Endothelial cell of umbilical vein (primary cell): ENCODE measurements around the gene RNF126. TPM values are rescaled to one million over a fixed set of nuclear protein-coding genes. Genes with fewer than 3 reads are reported as not detected.

ENCODE experiments used
- BruUV-seq: library from RNA; stranded (reverse); fragments of 400-500 nt; replicated peaks from 2 replicates; lab custom pipeline; 2021; lab: Mats Ljungman, UMichigan
- CTCF ChIA-PET: fragments of 300-600, 350-600 bp; sonication (Branson Sonifier 250); formaldehyde crosslinking; loops from one replicate; lab custom pipeline; 2021; ENCODE audit warnings: antibody characterized with exemption, inconsistent platforms; lab: Charles Lee
- POLR2A ChIA-PET: fragments of 300-600, 350-600 bp; sonication (Branson Sonifier 250); formaldehyde crosslinking; loops from one replicate; lab custom pipeline; 2021; ENCODE audit warnings: antibody characterized with exemption, inconsistent platforms; lab: Charles Lee
- DNase-seq: peaks from one replicate; pipeline ENCODE4 v3.0.0-alpha.2; 2011; ENCODE audit warnings: low read depth, low spot score
- FAIRE-seq: peaks from 2 replicates; lab custom pipeline; 2011; peaks lifted over from hg19 to GRCh38; lab: Jason Lieb, UNC
- H2AFZ ChIP-seq: 2 replicates; pipeline ENCODE4 v1.6.0; 2012; ENCODE audit warnings: low read depth, low read length, control low read depth, inconsistent platforms
- H3K27ac ChIP-seq: 2 replicates; pipeline ENCODE4 v1.5.1; 2011; ENCODE audit warnings: low read depth, mild to moderate bottlenecking, control low read depth, low read length, moderate library complexity; ENCODE audit not compliant: insufficient read depth
- H3K27me3 ChIP-seq, 2 experiments: 2 replicates each; pipeline versions ENCODE4 v1.6.0 to v1.6.1; 2011; ENCODE audit warnings: low read length in 2 of 2, mixed read lengths in 1 of 2; ENCODE audit not compliant: control insufficient read depth in 2 of 2, insufficient read depth in 2 of 2
- H3K36me3 ChIP-seq, 2 experiments: 2 replicates in 1 of 2; 3 replicates in 1 of 2; pipeline ENCODE4 v1.5.1; 2011; ENCODE audit warnings: low read length in 2 of 2, mild to moderate bottlenecking in 1 of 2, moderate library complexity in 1 of 2; ENCODE audit not compliant: control insufficient read depth in 2 of 2, insufficient read depth in 2 of 2; ENCODE audit errors: extremely low read depth in 1 of 2
- H3K4me1 ChIP-seq: 3 replicates; pipeline ENCODE4 v1.5.1; 2011; ENCODE audit warnings: mild to moderate bottlenecking, low read length; ENCODE audit not compliant: control insufficient read depth, insufficient read depth; ENCODE audit errors: extremely low read depth
- H3K4me2 ChIP-seq: 2 replicates; pipeline ENCODE4 v1.6.1; 2011; ENCODE audit warnings: low read length, control low read depth, mixed read lengths; ENCODE audit not compliant: insufficient read depth
- H3K4me3 ChIP-seq, 3 experiments: fragments of 200-600 bp in 1 of 3; sonication (generic), shearing (Covaris generic) in 1 of 3; replicated peaks in 1 of 3; 2 replicates each; pipeline ENCODE4 v1.5.1; 2011 to 2016; ENCODE audit warnings: control low read depth in 3 of 3, low read length in 3 of 3, mild to moderate bottlenecking in 2 of 3, inconsistent platforms in 1 of 3, low read depth in 1 of 3, moderate library complexity in 1 of 3; ENCODE audit not compliant: insufficient read depth in 1 of 3
- H3K79me2 ChIP-seq: 2 replicates; pipeline ENCODE4 v1.6.0; 2012; ENCODE audit warnings: low read length, inconsistent platforms; ENCODE audit not compliant: control insufficient read depth, insufficient read depth
- H3K9ac ChIP-seq: replicated peaks from 2 replicates; pipeline ENCODE3; 2011; ENCODE audit warnings: low read length, control low read depth; ENCODE audit not compliant: insufficient read depth; ENCODE audit errors: extremely low read depth
- H3K9me1 ChIP-seq: replicated peaks from 3 replicates; pipeline ENCODE4 v1.6.0; 2011; ENCODE audit warnings: mild to moderate bottlenecking, low read length; ENCODE audit not compliant: control insufficient read depth, insufficient read depth; ENCODE audit errors: extremely low read depth
- H3K9me3 ChIP-seq: replicated peaks from 2 replicates; pipeline ENCODE4 v1.5.1; 2012; ENCODE audit warnings: low read length, inconsistent platforms; ENCODE audit not compliant: control insufficient read depth, insufficient read depth
- H4K20me1 ChIP-seq: replicated peaks from 2 replicates; pipeline ENCODE3; 2011; ENCODE audit warnings: mild to moderate bottlenecking, low read length; ENCODE audit not compliant: control insufficient read depth, insufficient read depth; ENCODE audit errors: extremely low read depth
- CTCF ChIP-seq, 2 donors: IDR thresholded peaks; 1 replicate in 1 of 2; 2 replicates in 1 of 2; pipeline ENCODE4 v1.5.1; 2011; ENCODE audit warnings: low read length in 2 of 2, mild to moderate bottlenecking in 2 of 2, moderate library complexity in 2 of 2, control low read depth in 1 of 2, inconsistent platforms in 1 of 2, low read depth in 1 of 2; ENCODE audit not compliant: insufficient read depth in 1 of 2; ENCODE audit errors: extremely low read depth in 1 of 2
- EZH2 ChIP-seq: IDR thresholded peaks from 2 replicates; pipeline ENCODE4 v1.6.1; 2012; ENCODE audit warnings: borderline replicate concordance, low read depth, mild to moderate bottlenecking, moderate library complexity, low read length, inconsistent platforms; ENCODE audit not compliant: severe bottlenecking
- FOS ChIP-seq: IDR thresholded peaks from 2 replicates; pipeline ENCODE4 v1.6.1; 2011; ENCODE audit warnings: mild to moderate bottlenecking, low read length, moderate library complexity, borderline replicate concordance; ENCODE audit not compliant: insufficient read depth
- GATA2 ChIP-seq: IDR thresholded peaks from 2 replicates; pipeline ENCODE4 v1.7.0; 2011; ENCODE audit warnings: low read depth, mild to moderate bottlenecking, moderate library complexity, mixed read lengths, low read length; ENCODE audit not compliant: insufficient read length, insufficient read depth
- JUN ChIP-seq: IDR thresholded peaks from 2 replicates; pipeline ENCODE4 v1.6.1; 2011; ENCODE audit warnings: borderline replicate concordance, low read depth; ENCODE audit not compliant: insufficient read length, insufficient read depth
- MAX ChIP-seq: IDR thresholded peaks from 2 replicates; pipeline ENCODE4 v1.6.1; 2011; ENCODE audit not compliant: insufficient read depth, insufficient read length
- MYC ChIP-seq: IDR thresholded peaks from one replicate; pipeline ENCODE4 v1.6.1; 2011; ENCODE audit warnings: mild to moderate bottlenecking, low read depth, low read length
- POLR2A ChIP-seq: IDR thresholded peaks from 2 replicates; pipeline ENCODE4 v1.6.1; 2012; ENCODE audit warnings: low read depth, mild to moderate bottlenecking, control low read depth, low read length
- POLR2AphosphoS5 ChIP-seq: IDR thresholded peaks from 2 replicates; pipeline ENCODE4 v1.6.1; 2012; ENCODE audit warnings: low read depth, mild to moderate bottlenecking, control low read depth, low read length, moderate library complexity; ENCODE audit not compliant: insufficient read depth
- dilution Hi-C: fragments of 300-500 bp; cut with MboI; formaldehyde crosslinking; loops from one replicate; pipeline ENCODE4 v1.15.0; 2019; ENCODE audit warnings: low sequenced_read_pairs; ENCODE audit not compliant: extremely low pct_ligation_motif_present
- intact Hi-C: fragments of 100-400 bp; cut with micrococcal nuclease; formaldehyde crosslinking; loops from one replicate; pipeline ENCODE4 v1.10.0; 2022
- polyA plus RNA-seq, 4 experiments: library from polyadenylated mRNA; depleted of rRNA in 3 of 4; stranded (reverse) in 3 of 4; unstranded in 1 of 4; fragments of >200 nt; gene quantifications; 2 replicates each; pipeline versions ENCODE4 v1.2.1 to v1.2.3, GENCODE V29; 2011 to 2012; ENCODE audit warnings: missing spikeins in 1 of 4
- total RNA-seq: library from RNA; stranded (reverse); gene quantifications from 2 replicates; pipeline ENCODE4 v1.2.3, GENCODE V29; 2021

The RNF126 gene
- total and polyA plus RNA-seq, 2 donors (not counting 3 experiments of a cell fraction or from before 2014, with no cell fraction given) = 19.2 to 61.3 TPM

- peaks cover 12% of the 10 kb centered on the region for H3K79me2 ChIP-seq
- no peak overlapping the region for H3K4me3 ChIP-seq
- no peak for FAIRE-seq
- dilution Hi-C loops (no loop called here), intact Hi-C loops (no loop called here)
- no TSS peak for BruUV-seq
- no peaks in the 10 kb centered on the region for H3K36me3 ChIP-seq
- ChIA-PET CTCF (interaction anchor here (0.9 to 2.5 kb wide), 7 partner anchors 9 to 95 kb away, joined by 3 to 11 read pairs (median 8); no protein-coding TSS in a partner anchor), POLR2A (no interaction called here)
- H3K27ac ChIP-seq = peak overlapping the region; percentile 68
- H3K27me3 ChIP-seq = no peaks in the 10 kb centered on the region
- no peak overlapping the region for H2AFZ ChIP-seq
- DNase-seq = no peak
- H4K20me1 ChIP-seq = no peaks in the 10 kb centered on the region
- TF ChIP-seq GATA2 (no peak), JUN (no peak), MAX (no peak), POLR2A (no peak), EZH2 (no peak), CTCF (IDR thresholded peaks at IDR 0.05; ENCODE audit: extremely low read depth in 1 of 2, insufficient read depth in 1 of 2, low read depth in 1 of 2, low read length in 2 of 2) (no peak), MYC (no peak), FOS (no peak), POLR2AphosphoS5 (no peak)
- H3K9me1 ChIP-seq = no peaks in the 10 kb centered on the region
- no peak overlapping the region for H3K9ac ChIP-seq
- no peak overlapping the region for H3K4me2 ChIP-seq
- peaks cover 16% of the 10 kb centered on the region for H3K4me1 ChIP-seq
- H3K9me3 ChIP-seq = no peaks in the 10 kb centered on the region
Measured at GRCh38 chr19:678791-679388, 15.9 kb upstream of the RNF126 start.
